PC-3 (cell line): ENCODE measurements around the gene FGF11. TPM values are rescaled to one million over a fixed set of nuclear protein-coding genes. Genes with fewer than 3 reads are reported as not detected.
A peak's percentile ranks its signal among the peaks of the same experiment; 100 is the strongest.

ENCODE experiments used
- ATAC-seq: fragments of 200-7000 bp; cut with Tn5 transposase; 2 replicates; pipeline ENCODE4 v1.9.1; 2020; ENCODE audit warnings: mild to moderate bottlenecking, moderate library complexity
- BruUV-seq: library from RNA; stranded (reverse); fragments of 400-500 nt; replicated peaks from 2 replicates; lab custom pipeline; 2021; lab: Mats Ljungman, UMichigan
- CTCF ChIA-PET: fragments of 300-600 bp; sonication (Branson Sonifier 250); formaldehyde crosslinking; loops from one replicate; lab custom pipeline; 2022; ENCODE audit warnings: antibody characterized with exemption; lab: Charles Lee
- POLR2A ChIA-PET: fragments of 300-600 bp; sonication (Branson Sonifier 250); formaldehyde crosslinking; loops from one replicate; lab custom pipeline; 2022; ENCODE audit warnings: antibody characterized with exemption; ENCODE audit not compliant: unreplicated experiment; lab: Charles Lee
- DNase-seq: peaks from one replicate; pipeline ENCODE4 v3.0.0-alpha.2; 2015
- H2AFZ ChIP-seq: fragments of 300-600 bp; sonication (generic); 2 replicates; pipeline ENCODE4 v1.6.0; 2016; ENCODE audit warnings: antibody characterized with exemption, low read length
- H3F3A ChIP-seq: fragments of 300-600 bp; sonication (generic); one replicate; pipeline ENCODE4 v1.6.0; 2017; ENCODE audit warnings: antibody characterized with exemption, low read length, control low read depth, mild to moderate bottlenecking; ENCODE audit not compliant: unreplicated experiment
- H3K27ac ChIP-seq: fragments of 300-600 bp; sonication (generic); 2 replicates; pipeline ENCODE4 v1.5.1; 2016; ENCODE audit warnings: mild to moderate bottlenecking, low read length
- H3K27me3 ChIP-seq: fragments of 300-600 bp; sonication (generic); 2 replicates; pipeline ENCODE4 v1.6.1; 2016; ENCODE audit warnings: low read length, mixed read lengths
- H3K36me3 ChIP-seq: fragments of 300-600 bp; sonication (generic); 2 replicates; pipeline ENCODE4 v1.6.1; 2016; ENCODE audit warnings: low read depth, mixed run types, low read length, mixed read lengths
- H3K4me1 ChIP-seq: fragments of 300-600 bp; sonication (generic); 2 replicates; pipeline ENCODE4 v1.5.1; 2016; ENCODE audit warnings: low read length; ENCODE audit not compliant: insufficient read depth
- H3K4me2 ChIP-seq: fragments of 300-600 bp; sonication (generic); 2 replicates; pipeline ENCODE4 v1.6.0; 2016; ENCODE audit warnings: low read length
- H3K4me3 ChIP-seq: fragments of 300-600 bp; sonication (generic); 2 replicates; pipeline ENCODE4 v1.5.1; 2016; ENCODE audit warnings: mild to moderate bottlenecking, low read length, mixed read lengths
- H3K79me2 ChIP-seq: fragments of 300-600 bp; sonication (generic); 2 replicates; pipeline ENCODE4 v1.6.1; 2017; ENCODE audit warnings: low read length, mixed read lengths
- H3K9ac ChIP-seq: fragments of 300-600 bp; sonication (generic); 2 replicates; pipeline ENCODE4 v1.6.0; 2016; ENCODE audit warnings: mild to moderate bottlenecking, low read length
- H3K9me2 ChIP-seq: fragments of 300-600 bp; sonication (generic); replicated peaks from 2 replicates; pipeline ENCODE4 v1.6.1; 2016; ENCODE audit warnings: mixed run types, low read length, mixed read lengths
- H3K9me3 ChIP-seq: fragments of 300-600 bp; sonication (generic); 2 replicates; pipeline ENCODE4 v1.6.1; 2016; ENCODE audit warnings: low read length, mixed read lengths
- H4K20me1 ChIP-seq: fragments of 300-600 bp; sonication (generic); 2 replicates; pipeline ENCODE4 v1.6.1; 2016; ENCODE audit warnings: low read length, mixed read lengths
- CTCF ChIP-seq: fragments of 300-600 bp; sonication (generic); conservative IDR thresholded peaks from 2 replicates; pipeline ENCODE4 v1.5.1; 2017; ENCODE audit warnings: antibody characterized with exemption, low read depth, mild to moderate bottlenecking, low read length
- EZH2 ChIP-seq: fragments of 300-600 bp; sonication (generic); IDR thresholded peaks from one replicate; pipeline ENCODE4 v1.6.1; 2017; ENCODE audit warnings: antibody characterized with exemption, mild to moderate bottlenecking, low read length; ENCODE audit not compliant: unreplicated experiment
- EZH2phosphoT487 ChIP-seq: fragments of 300-600 bp; sonication (generic); IDR thresholded peaks from 2 replicates; pipeline ENCODE4 v1.6.1; 2018; ENCODE audit warnings: mild to moderate bottlenecking, antibody characterized with exemption, low read length, borderline replicate concordance
- intact Hi-C: fragments of 100-400 bp; cut with micrococcal nuclease; formaldehyde crosslinking; loops from 2 replicates; pipeline ENCODE4 v1.9.0; 2023
- total RNA-seq: library from RNA; depleted of rRNA; stranded (reverse); fragments of >200 nt; gene quantifications from 2 replicates; pipeline ENCODE4 v1.2.3, GENCODE V29; 2014

FGF11 gene
- total RNA-seq, 1 experiment from 2014 or later: 0.69 TPM

- Histone ChIP-seq H3K4me2 (no peak overlapping the region), H3K9me3 (no peaks in the 10 kb centered on the region), H2AFZ (no peak overlapping the region), H3K36me3 (no peaks in the 10 kb centered on the region; the same call in 1 of the 2 replicates), H3K9ac (no peak overlapping the region), H4K20me1 (no peaks in the 10 kb centered on the region), H3K9me2 (no peaks in the 10 kb centered on the region), H3K27ac (no peak overlapping the region), H3K27me3 (no peaks in the 10 kb centered on the region), H3F3A (no peaks in the 10 kb centered on the region), H3K79me2 (peaks cover 8% of the 10 kb centered on the region; the same call in 1 of the 2 replicates), H3K4me3 (no peak overlapping the region), H3K4me1 (no peaks in the 10 kb centered on the region)
- TF ChIP-seq EZH2phosphoT487 (no peak), CTCF (no peak), EZH2 (no peak)
- ATAC-seq (no peak), DNase-seq (no peak)
- intact Hi-C loops: no loop called here
- no TSS peak for BruUV-seq
- ChIA-PET POLR2A (no interaction called here), CTCF (no interaction called here)
These were observed 26.4 kb downstream of the FGF11 start for GRCh38 chr17:7465597-7466275.

- H2AFZ ChIP-seq: no peak overlapping the region
- DNase-seq: no peak
- CTCF ChIA-PET: no interaction called here
- POLR2A ChIA-PET: no interaction called here
- no peak overlapping the region for H3K27ac ChIP-seq
- H3K9ac ChIP-seq: no peak overlapping the region
- BruUV-seq: no TSS peak
- H3K9me3 ChIP-seq: no peaks in the 10 kb centered on the region
- no peaks in the 10 kb centered on the region for H4K20me1 ChIP-seq
- TF ChIP-seq EZH2: no peak
- TF ChIP-seq CTCF: no peak
- no peak for TF ChIP-seq EZH2phosphoT487
- H3K4me1 ChIP-seq: no peaks in the 10 kb centered on the region
- H3K4me2 ChIP-seq: no peak overlapping the region
- ATAC-seq: no peak
- peaks cover 13% of the 10 kb centered on the region; the same call in 1 of the 2 replicates for H3K79me2 ChIP-seq
- H3K36me3 ChIP-seq: no peaks in the 10 kb centered on the region; the same call in 1 of the 2 replicates
- no peaks in the 10 kb centered on the region for H3K27me3 ChIP-seq
- intact Hi-C loops: no loop called here
- no peaks in the 10 kb centered on the region for H3K9me2 ChIP-seq
- no peaks in the 10 kb centered on the region for H3F3A ChIP-seq
- H3K4me3 ChIP-seq: no peak overlapping the region
These were observed 27.0 kb downstream of the FGF11 start for GRCh38 chr17:7466318-7466638.

GRCh38 chr17:7466639-7467341 is 27.5 kb downstream of the FGF11 start:
- ATAC-seq (no peak; the same call in 1 of the 2 replicates), DNase-seq (peak; percentile 16)
- Histone ChIP-seq H3K4me1 (no peaks in the 10 kb centered on the region), H3K4me2 (no peak overlapping the region), H3K27ac (no peak overlapping the region), H3K36me3 (no peaks in the 10 kb centered on the region; the same call in 1 of the 2 replicates), H3K9me2 (no peaks in the 10 kb centered on the region), H2AFZ (no peak overlapping the region), H4K20me1 (no peaks in the 10 kb centered on the region), H3K9ac (no peak overlapping the region), H3K27me3 (no peaks in the 10 kb centered on the region), H3K79me2 (peaks cover 18% of the 10 kb centered on the region; the same call in 1 of the 2 replicates), H3K9me3 (no peaks in the 10 kb centered on the region), H3F3A (no peaks in the 10 kb centered on the region), H3K4me3 (no peak overlapping the region)
- TF ChIP-seq CTCF (no peak), EZH2 (no peak), EZH2phosphoT487 (no peak)
- ChIA-PET CTCF (interaction anchor here (0.6 kb wide), 1 partner anchor 38 kb away, joined by 8 read pairs; no protein-coding TSS in a partner anchor), POLR2A (no interaction called here)
- no TSS peak for BruUV-seq
- intact Hi-C loops: no loop called here
